Measurements from ENCODE around the gene ST6GALNAC4. TPM values are rescaled to one million over a fixed set of nuclear protein-coding genes. Genes with fewer than 3 reads are reported as not detected.
A peak's percentile ranks its signal among the peaks of the same experiment; 100 is the strongest.

The ST6GALNAC4 gene
- total RNA-seq, 1 experiment from 2014 or later = 15.4 TPM

DNA sequence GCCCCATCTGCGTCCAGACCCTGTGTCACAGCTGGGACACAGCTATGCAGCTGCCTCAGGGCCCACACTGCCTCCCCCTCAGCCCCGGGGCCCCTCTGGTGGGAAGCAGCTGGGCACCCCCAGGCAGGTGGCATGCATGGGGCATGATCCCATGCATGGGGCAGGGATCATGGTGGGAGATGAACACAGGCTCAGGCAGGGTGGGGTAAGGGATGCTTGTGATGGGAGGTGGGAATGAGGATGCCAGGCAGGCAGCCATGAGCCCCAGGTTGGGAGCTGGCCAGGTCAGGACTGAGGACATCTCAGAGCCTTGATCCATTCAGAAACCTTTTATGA, 44.3 kb upstream of the ST6GALNAC4 start:
- no peak overlapping the region for H3K18ac ChIP-seq (ENCODE audit: insufficient read length, low read depth, low read length)
- H3T11ph ChIP-seq (ENCODE audit: low read length) = no peak overlapping the region
- no peak overlapping the region for H2BK5ac ChIP-seq (ENCODE audit: insufficient read length, low read length)
- peaks cover 0 to 9% (median 6%) of the 10 kb centered on the region in 3 experiments; a peak in 5 of 7 replicates for H3K36me3 Mint-ChIP-seq (ENCODE audit: insufficient read depth in 1 of 3, low read depth in 3 of 3)
- H3K23ac ChIP-seq (ENCODE audit: insufficient read length, low read depth, low read length) = no peak overlapping the region
- peaks cover 46 to 55% of the 10 kb centered on the region in 2 experiments for H3K4me1 Mint-ChIP-seq
- H4K20me1 ChIP-seq (ENCODE audit: control insufficient read depth, insufficient read depth, insufficient read length) = no peaks in the 10 kb centered on the region
- no peak overlapping the region for H3K14ac ChIP-seq (ENCODE audit: insufficient read depth, low read length)
- peak overlapping the region in 1 of 2 experiments; percentile 6; a peak in 2 of 5 replicates for H3K4me3 Mint-ChIP-seq
- H2BK12ac ChIP-seq (ENCODE audit: insufficient read length, low read depth, low read length) = no peak overlapping the region
- H3K9me3 ChIP-seq (ENCODE audit: control insufficient read depth, low read depth, low read length) = no peaks in the 10 kb centered on the region
- no peak overlapping the region for H4K91ac ChIP-seq (ENCODE audit: insufficient read length, low read depth, low read length)
- H2BK120ac ChIP-seq (ENCODE audit: low read depth, low read length, poor library complexity, severe bottlenecking) = no peak overlapping the region
- H3K27ac ChIP-seq (ENCODE audit: insufficient read length, low read depth, low read length) = no peak overlapping the region
- DNase-seq = no peak
- no CpG with 5 or more reads among the region's 2 CpGs for WGBS (ENCODE audit: extremely low coverage, insufficient read length, low lambda C conversion rate)
- no peak overlapping the region for H2AFZ ChIP-seq (ENCODE audit: low read length)
- H3K56ac ChIP-seq (ENCODE audit: insufficient read length, low read depth, low read length) = no peak overlapping the region
- H3K4ac ChIP-seq (ENCODE audit: low read depth, low read length) = no peak overlapping the region
- peaks cover 8% of the 10 kb centered on the region; the same call in 1 of the 2 replicates for H3K79me2 ChIP-seq (ENCODE audit: insufficient read depth, low read length)
- no peak overlapping the region for H2BK20ac ChIP-seq (ENCODE audit: low read depth, low read length, poor library complexity, severe bottlenecking)
- peaks cover 2% of the 10 kb centered on the region for H3K79me1 ChIP-seq (ENCODE audit: insufficient read depth, low read depth, low read length, poor library complexity, severe bottlenecking)
- no peaks in the 10 kb centered on the region for H3K4me1 ChIP-seq (ENCODE audit: insufficient read depth, low read length)
- H3K27me3 Mint-ChIP-seq (ENCODE audit: low read depth) = no peaks in the 10 kb centered on the region
- H3K27me3 ChIP-seq (ENCODE audit: insufficient read depth, low read length) = no peaks in the 10 kb centered on the region
- TF ChIP-seq, protein P1, sequence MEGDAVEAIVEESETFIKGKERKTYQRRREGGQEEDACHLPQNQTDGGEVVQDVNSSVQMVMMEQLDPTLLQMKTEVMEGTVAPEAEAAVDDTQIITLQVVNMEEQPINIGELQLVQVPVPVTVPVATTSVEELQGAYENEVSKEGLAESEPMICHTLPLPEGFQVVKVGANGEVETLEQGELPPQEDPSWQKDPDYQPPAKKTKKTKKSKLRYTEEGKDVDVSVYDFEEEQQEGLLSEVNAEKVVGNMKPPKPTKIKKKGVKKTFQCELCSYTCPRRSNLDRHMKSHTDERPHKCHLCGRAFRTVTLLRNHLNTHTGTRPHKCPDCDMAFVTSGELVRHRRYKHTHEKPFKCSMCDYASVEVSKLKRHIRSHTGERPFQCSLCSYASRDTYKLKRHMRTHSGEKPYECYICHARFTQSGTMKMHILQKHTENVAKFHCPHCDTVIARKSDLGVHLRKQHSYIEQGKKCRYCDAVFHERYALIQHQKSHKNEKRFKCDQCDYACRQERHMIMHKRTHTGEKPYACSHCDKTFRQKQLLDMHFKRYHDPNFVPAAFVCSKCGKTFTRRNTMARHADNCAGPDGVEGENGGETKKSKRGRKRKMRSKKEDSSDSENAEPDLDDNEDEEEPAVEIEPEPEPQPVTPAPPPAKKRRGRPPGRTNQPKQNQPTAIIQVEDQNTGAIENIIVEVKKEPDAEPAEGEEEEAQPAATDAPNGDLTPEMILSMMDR (conservative IDR thresholded peaks at IDR 0.05) = no peak
- no peak overlapping the region for H4K5ac ChIP-seq (ENCODE audit: insufficient read length, low read depth, low read length)
- no peak overlapping the region for H4K8ac ChIP-seq (replicated peaks; ENCODE audit: insufficient read length, low read depth, low read length)
- no peak overlapping the region for H2AK5ac ChIP-seq (ENCODE audit: insufficient read length, low read length)
- H3K27ac Mint-ChIP-seq = peak overlapping the region in 2 of 3 experiments; percentile 31 to 49; a peak in 2 of 7 replicates
- no peak overlapping the region for H3K9ac ChIP-seq (ENCODE audit: extremely low read depth, insufficient read length, low read length)
- no peak overlapping the region for H2BK15ac ChIP-seq (ENCODE audit: low read depth, low read length)
- no peak overlapping the region for H3K4me2 ChIP-seq (ENCODE audit: insufficient read depth, insufficient read length, low read length)
- no peaks in the 10 kb centered on the region for H3K23me2 ChIP-seq (ENCODE audit: insufficient read length, low read depth, low read length, poor library complexity, severe bottlenecking)
- H3K9me3 Mint-ChIP-seq = no peaks in the 10 kb centered on the region

Data from H9 (cell line).